Pulmonary artery endothelial cell (primary cell): ENCODE results near the gene PRDM15. TPM values are rescaled to one million over a fixed set of nuclear protein-coding genes. Genes with fewer than 3 reads are reported as not detected.

Experiments
- DNase-seq: peaks from one replicate; pipeline ENCODE4 v3.0.0-alpha.2; 2011; ENCODE audit warnings: low read depth, low spot score
- total RNA-seq: library from RNA; depleted of rRNA; stranded (reverse); fragments of >200 nt; gene quantifications from 2 replicates; pipeline ENCODE4 v1.2.3, GENCODE V29; 2014

The PRDM15 gene
- total RNA-seq, 1 donor from 2014 or later: 5.5 TPM

GRCh38 chr21:41765973-41766882, 112.9 kb downstream of the PRDM15 start:
- no peak for DNase-seq

DNA sequence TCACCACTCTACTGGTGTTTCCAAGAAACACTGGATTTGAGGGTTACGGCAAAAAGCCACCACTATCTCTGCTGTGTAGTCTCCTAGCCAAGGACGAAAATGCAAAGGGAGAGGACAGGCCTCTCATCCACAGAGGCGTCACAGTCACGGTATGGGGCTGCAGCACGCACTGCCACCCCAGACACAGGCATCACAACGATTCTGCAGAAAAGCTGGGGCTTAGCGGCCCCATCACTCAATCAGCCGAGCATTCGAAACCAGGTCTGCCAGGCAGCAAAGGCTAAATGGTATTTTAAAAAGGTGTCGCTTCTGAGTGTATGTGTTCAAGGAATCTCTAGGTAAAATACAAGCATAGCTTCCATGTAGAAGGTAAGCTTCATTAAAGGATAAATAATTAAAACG, 113.7 kb downstream of the PRDM15 start:
- no peak for DNase-seq

DNA sequence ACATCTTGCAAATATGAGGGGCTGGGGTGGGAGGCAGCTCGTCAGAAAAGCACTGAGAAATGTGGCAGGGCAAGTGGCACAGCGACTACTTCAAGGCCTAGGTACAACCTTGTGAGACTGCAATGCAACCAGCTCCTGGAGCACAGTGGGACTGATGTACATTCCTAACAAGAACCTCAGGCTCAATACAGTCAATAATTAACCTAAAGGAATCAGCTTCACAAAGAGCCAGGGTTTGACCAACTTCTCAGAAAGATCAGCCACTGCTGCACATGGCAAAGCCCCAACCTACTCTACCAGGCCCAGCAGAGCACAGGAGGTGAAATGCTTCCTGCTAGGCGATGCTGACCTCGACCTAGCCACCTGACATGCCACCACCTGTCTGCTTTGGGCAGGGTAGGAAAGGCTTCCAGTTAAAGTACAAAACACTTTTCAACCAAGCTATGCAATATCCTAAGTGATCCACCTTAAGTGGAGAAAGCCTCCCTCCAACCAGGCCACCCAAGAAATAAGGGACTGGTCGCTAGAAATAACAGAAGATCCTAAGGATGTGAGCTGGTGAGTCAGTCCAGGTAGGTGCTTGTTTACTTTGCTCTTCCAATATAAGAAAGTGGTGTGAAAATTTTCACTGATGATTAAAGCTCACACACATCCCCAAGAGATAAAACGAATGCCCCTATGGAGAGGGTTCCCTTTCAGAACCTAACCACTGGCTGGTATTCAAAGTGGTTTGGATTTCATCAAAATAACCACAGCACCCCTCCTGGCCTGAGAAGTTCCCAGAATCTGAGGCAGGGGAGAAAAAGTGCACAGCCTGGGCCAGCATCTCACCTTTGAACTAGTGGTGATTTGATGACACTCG, 114.4 kb downstream of the PRDM15 start:
- no peak for DNase-seq

GRCh38 chr21:41763996-41764395, 115.1 kb downstream of the PRDM15 start:
- no peak for DNase-seq

DNA sequence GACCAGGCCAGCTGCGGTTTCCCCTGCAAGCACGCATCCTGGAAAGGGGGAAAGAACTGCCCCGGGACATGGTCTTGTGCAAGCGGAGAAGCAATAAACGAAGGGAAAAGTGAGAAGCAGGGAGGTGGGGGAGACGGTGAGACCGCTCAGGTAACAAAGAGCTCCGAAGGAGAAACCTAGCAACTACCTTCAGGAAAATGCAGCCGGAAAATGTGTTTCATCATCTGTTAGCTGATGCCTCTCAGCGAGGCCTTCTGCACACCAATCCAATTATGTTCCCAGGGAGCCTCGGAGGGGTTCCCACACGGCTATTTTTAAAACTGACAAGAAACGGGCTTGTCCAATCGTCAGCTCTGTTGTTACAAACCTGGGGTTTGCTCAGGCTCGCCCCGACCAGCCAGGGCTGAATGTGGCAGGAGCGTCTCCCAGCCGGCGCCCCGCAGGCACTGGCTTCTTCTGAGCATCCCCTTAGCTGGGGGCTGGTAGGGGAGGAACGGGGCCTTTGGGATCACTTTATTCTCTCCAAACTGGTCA, 115.7 kb downstream of the PRDM15 start:
- no peak for DNase-seq

GRCh38 chr21:41762753-41763152, 116.4 kb downstream of the PRDM15 start:
- no peak for DNase-seq

DNA sequence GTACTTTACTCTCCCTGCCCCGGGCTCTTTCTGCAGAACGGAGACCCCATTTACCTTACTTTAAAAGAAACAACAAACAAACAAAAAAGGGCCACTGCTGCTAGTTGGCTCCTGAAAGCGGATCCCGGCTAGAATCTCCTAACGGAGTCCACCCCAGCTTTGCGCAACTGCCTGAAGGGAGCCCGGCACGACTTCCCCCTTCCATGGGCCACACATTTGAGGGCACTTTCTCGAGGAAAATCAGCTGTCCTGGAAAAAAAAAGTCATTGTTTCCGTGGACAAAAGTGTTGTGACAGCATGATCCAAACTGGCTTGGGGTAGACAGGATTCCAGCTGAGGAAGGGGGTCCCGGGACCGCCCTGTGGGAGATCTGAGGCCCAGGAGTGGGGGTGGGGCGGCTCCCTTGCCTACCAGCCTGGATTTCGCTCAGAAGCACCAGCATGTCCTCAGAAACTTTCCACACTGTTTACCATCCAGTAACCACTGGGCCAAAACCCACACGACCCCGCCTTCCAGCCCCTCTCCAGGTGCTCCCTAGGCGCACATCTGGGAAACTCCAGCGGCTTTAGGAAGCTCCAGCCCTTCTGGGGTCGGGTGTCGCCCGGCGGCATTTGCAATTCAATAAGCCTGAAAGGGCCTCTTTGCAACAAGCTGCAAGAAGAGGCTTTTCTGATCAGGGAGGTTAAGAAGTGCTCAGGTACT, 117.1 kb downstream of the PRDM15 start:
- no peak for DNase-seq

GRCh38 chr21:41761211-41761933, 117.8 kb downstream of the PRDM15 start:
- no peak for DNase-seq

DNA sequence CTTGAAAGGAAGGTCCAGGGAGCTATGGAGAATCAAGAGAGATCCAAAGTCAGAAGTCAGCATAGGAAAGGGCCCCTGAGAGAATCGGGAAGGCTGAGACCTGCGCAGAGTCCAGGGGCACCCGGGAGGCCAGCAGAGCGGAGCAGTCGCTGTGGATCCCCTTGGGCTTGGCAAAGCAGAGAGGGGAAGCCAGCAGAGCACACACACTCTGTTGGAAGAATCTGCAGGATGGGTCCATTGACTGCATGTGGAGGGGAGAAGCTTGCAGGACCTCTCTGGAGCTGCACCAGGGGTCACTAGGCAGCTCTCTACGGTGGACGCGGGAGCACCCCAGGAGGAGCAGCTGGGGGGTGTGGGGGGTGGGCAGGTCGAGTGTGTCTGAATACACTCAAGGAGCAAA, 118.7 kb downstream of the PRDM15 start:
- DNase-seq: no peak

DNA sequence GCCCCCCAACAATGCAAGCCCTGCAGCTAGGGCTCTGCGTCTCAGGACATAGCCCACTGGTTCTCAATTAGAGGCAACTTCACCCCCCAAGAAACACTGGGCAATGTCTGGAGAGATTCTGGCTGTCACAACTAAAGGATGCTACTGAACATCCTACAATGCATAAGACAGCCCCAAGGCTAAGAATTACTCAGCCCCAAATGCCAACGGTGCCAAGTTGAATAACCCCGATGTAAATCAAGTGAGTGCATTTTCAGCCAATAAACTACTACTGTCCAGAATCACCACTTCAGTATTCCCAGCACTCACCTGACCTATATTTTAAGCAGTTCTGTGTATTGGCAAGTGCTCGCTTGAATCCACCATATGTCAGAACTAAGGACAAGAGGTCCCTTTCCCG, 119.2 kb downstream of the PRDM15 start:
- DNase-seq: no peak

DNA sequence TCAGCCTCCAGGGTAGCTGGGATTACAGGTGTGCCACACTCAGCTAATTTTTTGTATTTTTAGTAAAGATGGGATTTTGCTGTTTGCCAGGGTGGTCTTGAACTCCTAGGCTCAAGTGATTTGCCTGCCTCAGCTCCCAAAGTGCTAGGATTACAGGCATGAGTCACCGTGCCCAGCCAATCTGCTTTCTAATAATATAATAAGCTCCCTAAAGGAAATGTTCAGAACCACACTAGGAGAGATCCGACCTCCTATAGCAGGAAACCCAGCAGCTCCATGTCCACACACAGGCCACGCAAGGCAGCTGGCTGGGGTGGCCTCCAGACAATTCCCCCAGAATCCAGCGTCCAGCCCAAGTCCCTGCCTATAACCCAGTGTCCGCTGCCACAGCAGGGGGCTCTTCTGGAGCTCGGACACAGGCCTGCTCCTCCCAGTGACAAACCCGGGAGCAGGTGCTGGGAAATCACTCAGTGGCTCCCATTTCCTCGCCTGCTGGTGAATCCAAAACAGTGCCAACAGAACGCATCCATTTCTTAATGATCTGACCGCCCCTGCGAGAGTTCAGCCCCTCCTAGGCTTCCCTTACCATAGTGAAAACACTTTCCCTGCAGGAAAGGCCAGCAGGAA, 119.8 kb downstream of the PRDM15 start:
- DNase-seq: no peak

DNA sequence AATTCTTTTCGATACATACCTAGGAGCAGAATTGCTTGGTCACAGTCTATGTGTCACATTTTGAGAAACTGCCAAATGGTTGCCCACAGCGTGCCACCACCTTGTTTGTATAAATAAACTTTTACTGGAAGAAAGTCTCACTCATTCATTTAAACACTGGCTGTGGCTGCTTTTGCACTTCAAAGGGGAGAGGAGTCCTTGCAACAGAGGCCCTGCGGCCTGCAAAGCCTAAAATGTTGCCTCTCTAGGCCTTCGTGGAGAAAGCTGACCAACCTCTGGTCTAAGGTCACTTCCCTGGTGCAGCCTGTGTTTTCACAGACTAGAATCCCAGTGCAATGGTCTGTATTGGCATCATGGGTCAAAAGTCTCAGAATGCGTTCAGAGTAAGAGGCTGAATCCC, 120.6 kb downstream of the PRDM15 start:
- no peak for DNase-seq

- DNase-seq: no peak
Observed at GRCh38 chr21:41755934-41756773, 123.0 kb downstream of the PRDM15 start.

GRCh38 chr21:41755258-41755933, 123.7 kb downstream of the PRDM15 start:
- DNase-seq: no peak

DNA sequence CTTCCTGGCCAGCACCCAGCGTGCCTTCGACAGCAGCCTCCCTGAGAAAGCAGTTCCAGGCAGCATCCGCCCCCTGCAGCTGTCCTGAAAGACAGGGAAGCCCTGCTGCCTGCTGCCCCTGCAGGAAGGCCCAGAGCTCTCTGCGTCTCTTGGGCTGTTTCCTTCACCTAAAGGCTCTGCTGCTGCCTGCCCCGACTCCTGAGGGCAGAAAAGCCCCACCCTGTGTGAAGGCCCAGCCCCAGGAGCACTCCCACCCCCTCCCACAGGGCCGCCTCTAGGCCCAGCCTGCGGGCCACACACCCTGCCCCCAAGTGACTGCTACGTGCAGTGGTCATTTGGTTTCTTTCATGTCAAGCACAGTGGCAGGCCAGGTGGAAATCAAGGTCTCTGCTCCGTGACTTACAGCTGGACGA, 124.7 kb downstream of the PRDM15 start:
- DNase-seq: no peak

GRCh38 chr21:41753006-41753898, 125.9 kb downstream of the PRDM15 start:
- DNase-seq: no peak

GRCh38 chr21:41752231-41752681, 126.9 kb downstream of the PRDM15 start:
- no peak for DNase-seq

DNA sequence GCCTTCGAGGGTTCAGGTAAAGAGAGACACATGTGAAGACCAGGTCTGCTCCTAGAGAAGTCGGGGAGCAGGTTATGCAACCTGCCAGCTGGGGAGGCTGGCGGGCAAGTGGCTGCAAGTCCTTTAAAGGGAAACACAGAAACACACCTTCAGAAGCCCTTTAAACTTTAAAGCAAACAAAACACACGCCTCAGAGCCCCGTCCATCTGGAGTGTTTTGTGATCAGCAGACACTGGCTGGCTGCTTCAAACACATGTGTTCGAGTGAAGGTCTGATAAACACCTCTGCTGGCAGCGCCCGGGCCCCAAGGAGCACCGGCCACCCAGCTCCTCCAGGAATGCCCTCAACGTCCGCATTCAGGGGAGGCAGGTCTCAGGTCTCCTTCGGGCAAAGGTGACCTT, 127.5 kb downstream of the PRDM15 start:
- no peak for DNase-seq
